NOMO-1 treated with dmso at 0.1 percent for 144 hours (cell line): ENCODE results near the gene LMO7.

Experiments
- DNase-seq: peaks from one replicate; lab custom pipeline; 2025; ENCODE audit not compliant: unreplicated experiment; lab: John Stamatoyannopoulos, UW

LMO7 gene

GRCh38 chr13:75797719-75798118 lies 161.6 kb downstream of the LMO7 start:
- DNase-seq = no peak

- no peak for DNase-seq
Measured at GRCh38 chr13:75798353-75799255, 162.5 kb downstream of the LMO7 start.

GRCh38 chr13:75800545-75800944 lies 164.4 kb downstream of the LMO7 start:
- no peak for DNase-seq

GRCh38 chr13:75801388-75801945 lies 165.3 kb downstream of the LMO7 start:
- DNase-seq = no peak

GRCh38 chr13:75802161-75802560 lies 166.0 kb downstream of the LMO7 start:
- no peak for DNase-seq

- DNase-seq = no peak
Measured at GRCh38 chr13:75803164-75803611, 167.1 kb downstream of the LMO7 start.

- DNase-seq = no peak
Measured at GRCh38 chr13:75804054-75804453, 167.9 kb downstream of the LMO7 start.

- no peak for DNase-seq
Measured at GRCh38 chr13:75804605-75805004, 168.5 kb downstream of the LMO7 start.

- no peak for DNase-seq
Measured at GRCh38 chr13:75806117-75806516, 170.0 kb downstream of the LMO7 start.

GRCh38 chr13:75811361-75811760 lies 175.2 kb downstream of the LMO7 start:
- no peak for DNase-seq

GRCh38 chr13:75811841-75812240 lies 175.7 kb downstream of the LMO7 start:
- DNase-seq = no peak

- DNase-seq = no peak
Measured at GRCh38 chr13:75812751-75813181, 176.6 kb downstream of the LMO7 start.

- DNase-seq = no peak
Measured at GRCh38 chr13:75813323-75813722, 177.2 kb downstream of the LMO7 start.

- no peak for DNase-seq
Measured at GRCh38 chr13:75818179-75818967, 182.2 kb downstream of the LMO7 start.

- no peak for DNase-seq
Measured at GRCh38 chr13:75818968-75819225, 182.8 kb downstream of the LMO7 start.

- DNase-seq = no peak
Measured at GRCh38 chr13:75825161-75825560, 189.0 kb downstream of the LMO7 start.

- no peak for DNase-seq
Measured at GRCh38 chr13:75825594-75825993, 189.5 kb downstream of the LMO7 start.

- DNase-seq = no peak
Measured at GRCh38 chr13:75826391-75826790, 190.3 kb downstream of the LMO7 start.

- DNase-seq = no peak
Measured at GRCh38 chr13:75829830-75830229, 193.7 kb downstream of the LMO7 start.

GRCh38 chr13:75830842-75831241 lies 194.7 kb downstream of the LMO7 start:
- no peak for DNase-seq

GRCh38 chr13:75831389-75831788 lies 195.3 kb downstream of the LMO7 start:
- no peak for DNase-seq

GRCh38 chr13:75832812-75833211 lies 196.7 kb downstream of the LMO7 start:
- DNase-seq = no peak
